GM10248 (cell line): ENCODE results near the gene SLC4A2.

Experiments used
- CTCF ChIA-PET: fragments of 300-600 bp; sonication (Branson Sonifier 250); formaldehyde crosslinking; extraction: SDS; loops from one replicate; lab custom pipeline; 2021; ENCODE audit warnings: antibody characterized with exemption; lab: Yijun Ruan, JAX
- POLR2A ChIA-PET: fragments of 350-650 bp; sonication (Branson Sonifier 250); formaldehyde crosslinking; extraction: SDS; loops from one replicate; lab custom pipeline; 2020; ENCODE audit warnings: antibody characterized with exemption; lab: Yijun Ruan, JAX
- DNase-seq: peaks from one replicate; pipeline ENCODE4 v3.0.0; 2012; ENCODE audit errors: extremely low spot score
- CTCF ChIP-seq: IDR thresholded peaks from 2 replicates; pipeline ENCODE4 v1.5.1; 2012; ENCODE audit warnings: mild to moderate bottlenecking, low read depth; ENCODE audit errors: extremely low read depth, missing control alignments, control extremely low read depth

Gene SLC4A2

GRCh38 chr7:151119055-151119415, 59.6 kb downstream of the SLC4A2 start:
- POLR2A ChIA-PET = no interaction called here
- TF ChIP-seq CTCF = no peak
- CTCF ChIA-PET = interaction anchor here (1.2 to 1.8 kb wide), 3 partner anchors 53 to 127 kb away, joined by 3 to 4 read pairs (median 4); no protein-coding TSS in a partner anchor
- no peak for DNase-seq

- no peak for TF ChIP-seq CTCF
- DNase-seq = no peak
- CTCF ChIA-PET = interaction anchor here (1.0 to 2.4 kb wide), 7 partner anchors 9 to 126 kb away, joined by 3 to 12 read pairs (median 3); no protein-coding TSS in a partner anchor
- POLR2A ChIA-PET = no interaction called here
Observed at GRCh38 chr7:151119902-151120301, 60.5 kb downstream of the SLC4A2 start.

- TF ChIP-seq CTCF = no peak
- ChIA-PET POLR2A (no interaction called here), CTCF (interaction anchor here (1.0 to 2.4 kb wide), 5 partner anchors 10 to 123 kb away, joined by 3 to 12 read pairs (median 3); no protein-coding TSS in a partner anchor)
- no peak for DNase-seq
Observed at GRCh38 chr7:151120896-151121295, 61.5 kb downstream of the SLC4A2 start.

- CTCF ChIA-PET = interaction anchor here (1.0 to 2.4 kb wide), 5 partner anchors 11 to 123 kb away, joined by 3 to 12 read pairs (median 3); no protein-coding TSS in a partner anchor
- POLR2A ChIA-PET = no interaction called here
- no peak for DNase-seq
- no peak for TF ChIP-seq CTCF
Observed at GRCh38 chr7:151121380-151122170, 62.2 kb downstream of the SLC4A2 start.

GRCh38 chr7:151122276-151122675, 62.9 kb downstream of the SLC4A2 start:
- no peak for DNase-seq
- CTCF ChIA-PET = interaction anchor here (2.6 to 3.8 kb wide), 2 partner anchors 9 to 18 kb away, joined by 14 to 49 read pairs; no protein-coding TSS in a partner anchor
- POLR2A ChIA-PET = no interaction called here
- no peak for TF ChIP-seq CTCF

GRCh38 chr7:151122796-151123157, 63.4 kb downstream of the SLC4A2 start:
- POLR2A ChIA-PET = no interaction called here
- no peak for DNase-seq
- no peak for TF ChIP-seq CTCF
- CTCF ChIA-PET = interaction anchor here (1.3 to 3.8 kb wide), 4 partner anchors 10 to 181 kb away, joined by 3 to 49 read pairs (median 17); no protein-coding TSS in a partner anchor
